Lung (tissue), 12 donors: ENCODE results near the gene TSPEAR. TPM values are rescaled to one million over a fixed set of nuclear protein-coding genes. Genes with fewer than 3 reads are reported as not detected.

ENCODE experiments used
- ATAC-seq: fragments of 200-7000 bp; cut with Tn5 transposase; one replicate; pipeline ENCODE4 v1.9.1; 2020; ENCODE audit warnings: moderate number of reproducible peaks; ENCODE audit not compliant: insufficient read depth, low FRiP score
- DNase-seq, 3 donors: peaks; one replicate each; pipeline ENCODE4 v3.0.0-alpha.2; 2013 to 2017
- H3K27ac ChIP-seq, 2 donors: one replicate each; pipeline ENCODE4 v1.5.1; 2013; ENCODE audit warnings: mild to moderate bottlenecking in 2 of 2, moderate library complexity in 2 of 2, control low read depth in 1 of 2, inconsistent platforms in 1 of 2, low read depth in 1 of 2, low read length in 1 of 2
- H3K27me3 ChIP-seq, 3 donors: one replicate each; pipeline ENCODE4 v1.5.1; 2013; ENCODE audit warnings: low read length in 2 of 3; ENCODE audit not compliant: control insufficient read depth in 3 of 3, insufficient read depth in 3 of 3
- H3K36me3 ChIP-seq, 4 donors: one replicate each; pipeline ENCODE4 v1.5.1; 2013; ENCODE audit warnings: low read length in 4 of 4, mild to moderate bottlenecking in 1 of 4, moderate library complexity in 1 of 4; ENCODE audit not compliant: control insufficient read depth in 4 of 4, insufficient read depth in 4 of 4
- H3K4me1 ChIP-seq, 5 donors: one replicate each; pipeline ENCODE4 v1.5.1; 2013; ENCODE audit warnings: low read length in 5 of 5, mild to moderate bottlenecking in 2 of 5, moderate library complexity in 1 of 5; ENCODE audit not compliant: control insufficient read depth in 5 of 5, insufficient read depth in 5 of 5
- H3K4me3 ChIP-seq: one replicate; pipeline ENCODE4 v1.5.1; 2013; ENCODE audit warnings: mild to moderate bottlenecking, control low read depth, moderate library complexity
- H3K9ac ChIP-seq, 2 donors: one replicate each; pipeline ENCODE4 v1.5.1; 2013; ENCODE audit warnings: low read length in 2 of 2, control low read depth in 1 of 2; ENCODE audit not compliant: insufficient read depth in 1 of 2
- H3K9me3 ChIP-seq, 4 donors: one replicate each; pipeline ENCODE4 v1.5.1; 2013; ENCODE audit warnings: low read length in 3 of 4, mild to moderate bottlenecking in 1 of 4, moderate library complexity in 1 of 4; ENCODE audit not compliant: control insufficient read depth in 4 of 4, insufficient read depth in 3 of 4
- WGBS, 2 donors: extraction: QIAGEN DNeasy Blood & Tissue Kit; methylation state at CpG; one replicate each; pipeline ENCODE4 v1.1.7; 2013; 5-methylcytosine and 5-hydroxymethylcytosine counted together
- polyA plus RNA-seq, 2 donors: library from polyadenylated mRNA; stranded (reverse); fragments of 200-250 nt; gene quantifications; one replicate each; pipeline ENCODE4 v1.2.1, GENCODE V29; 2013
- total RNA-seq, 2 donors: library from RNA; depleted of rRNA in 1 of 2; stranded (reverse); fragments of >200 nt in 1 of 2; gene quantifications; one replicate each; pipeline ENCODE4 v1.2.1, GENCODE V29; 2014 to 2021
- TF ChIP-seq, protein P1 (sequence below): IDR thresholded peaks from 2 replicates; pipeline ENCODE4 v1.5.1; 2012; ENCODE audit warnings: mild to moderate bottlenecking; ENCODE audit errors: control extremely low read depth, extremely low read depth
- donor health status: control.
- donor health status: control.
- donor health status: Bipolar disorder and iron deficiency.
- donor health status: healthy.
- donor health status: DM: yes; HTN: yes; CAD: no.

The TSPEAR gene
- total and polyA plus RNA-seq, 4 donors: 0.02 to 2.1 (median 0.27) TPM

DNA sequence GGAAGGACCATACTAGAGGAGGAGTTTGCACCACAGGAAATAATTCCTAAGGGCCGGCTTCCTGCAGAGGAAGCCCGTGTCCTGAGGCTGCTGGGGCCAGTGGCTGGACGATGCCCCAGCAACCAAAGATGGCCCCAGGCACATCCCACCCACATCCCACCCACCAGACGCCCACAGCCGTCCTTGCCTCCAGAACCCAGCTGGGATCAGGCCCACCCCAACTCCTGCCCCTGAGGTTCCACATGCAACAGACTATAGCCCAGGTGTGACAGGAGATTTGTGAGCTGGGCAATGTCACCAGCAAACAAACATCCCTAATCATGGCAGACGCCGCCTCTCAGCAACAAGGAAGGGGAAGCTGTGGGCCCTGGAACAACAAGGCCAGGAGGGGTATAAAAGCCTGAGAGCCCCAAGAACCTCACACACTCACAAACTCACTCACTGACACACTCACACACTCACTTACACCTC is 84.7 kb downstream of the TSPEAR start, which contains the start of gene KRTAP10-9:
KRTAP10-9 (plus strand) TSS at position 421 of the 471 bp plus-strand sequence. CDS start 79 bp downstream, outside the sequence.
- TF ChIP-seq, protein P1, sequence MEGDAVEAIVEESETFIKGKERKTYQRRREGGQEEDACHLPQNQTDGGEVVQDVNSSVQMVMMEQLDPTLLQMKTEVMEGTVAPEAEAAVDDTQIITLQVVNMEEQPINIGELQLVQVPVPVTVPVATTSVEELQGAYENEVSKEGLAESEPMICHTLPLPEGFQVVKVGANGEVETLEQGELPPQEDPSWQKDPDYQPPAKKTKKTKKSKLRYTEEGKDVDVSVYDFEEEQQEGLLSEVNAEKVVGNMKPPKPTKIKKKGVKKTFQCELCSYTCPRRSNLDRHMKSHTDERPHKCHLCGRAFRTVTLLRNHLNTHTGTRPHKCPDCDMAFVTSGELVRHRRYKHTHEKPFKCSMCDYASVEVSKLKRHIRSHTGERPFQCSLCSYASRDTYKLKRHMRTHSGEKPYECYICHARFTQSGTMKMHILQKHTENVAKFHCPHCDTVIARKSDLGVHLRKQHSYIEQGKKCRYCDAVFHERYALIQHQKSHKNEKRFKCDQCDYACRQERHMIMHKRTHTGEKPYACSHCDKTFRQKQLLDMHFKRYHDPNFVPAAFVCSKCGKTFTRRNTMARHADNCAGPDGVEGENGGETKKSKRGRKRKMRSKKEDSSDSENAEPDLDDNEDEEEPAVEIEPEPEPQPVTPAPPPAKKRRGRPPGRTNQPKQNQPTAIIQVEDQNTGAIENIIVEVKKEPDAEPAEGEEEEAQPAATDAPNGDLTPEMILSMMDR: no peak

DNA sequence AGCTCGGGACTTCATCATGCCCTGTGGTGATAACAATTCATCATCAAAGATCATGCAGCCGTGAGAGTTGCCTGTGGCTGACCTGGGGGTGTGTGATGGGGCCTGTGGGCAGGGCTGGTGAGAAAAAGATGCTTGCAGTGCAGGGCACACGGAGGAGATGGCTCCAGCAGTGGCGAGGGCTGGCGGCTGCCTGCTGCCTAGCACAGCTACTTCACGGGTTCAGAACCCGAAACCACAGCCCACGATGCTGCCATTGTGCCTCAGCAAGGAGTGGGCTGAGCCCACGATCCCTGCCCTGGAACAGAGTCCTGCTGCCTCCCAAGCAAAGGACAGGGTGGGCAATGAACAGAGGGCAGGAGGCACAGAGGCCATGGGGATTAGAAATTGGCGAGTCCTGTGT is 85.1 kb downstream of the TSPEAR start:
- H3K9ac ChIP-seq: no peak overlapping the region
- peaks cover 0 to 15% (median 11%) of the 10 kb centered on the region in 4 donors for H3K9me3 ChIP-seq
- H3K36me3 ChIP-seq: no peaks in the 10 kb centered on the region
- TF ChIP-seq, protein P1: no peak
- no peaks in the 10 kb centered on the region for H3K27me3 ChIP-seq
- H3K27ac ChIP-seq: no peak overlapping the region
- 78 to 81% methylated on average over 10 of the region's 10 CpGs for WGBS, 2 donors
- H3K4me1 ChIP-seq: peaks cover 0 to 2% (median 0%) of the 10 kb centered on the region in 5 donors
- no peak for ATAC-seq
- DNase-seq: no peak
- H3K4me3 ChIP-seq: no peak overlapping the region

More for the DNA sequence above, 84.7 kb downstream of the TSPEAR start, which contains the start of gene KRTAP10-9:
- H3K27me3 ChIP-seq: no peaks in the 10 kb centered on the region
- H3K4me1 ChIP-seq: peaks cover 0 to 2% (median 0%) of the 10 kb centered on the region in 5 donors
- ATAC-seq (no peak), DNase-seq (no peak)
- no peak within 1 kb of the TSS for H3K9ac ChIP-seq
- H3K9me3 ChIP-seq: peaks cover 0 to 14% (median 12%) of the 10 kb centered on the region in 4 donors
- no peak within 1 kb of the TSS for H3K4me3 ChIP-seq
- WGBS, 2 donors: 52 to 55% methylated on average over 7 of the region's 7 CpGs
- no peak within 1 kb of the TSS for H3K27ac ChIP-seq
- no peaks in the 10 kb centered on the region for H3K36me3 ChIP-seq

DNA sequence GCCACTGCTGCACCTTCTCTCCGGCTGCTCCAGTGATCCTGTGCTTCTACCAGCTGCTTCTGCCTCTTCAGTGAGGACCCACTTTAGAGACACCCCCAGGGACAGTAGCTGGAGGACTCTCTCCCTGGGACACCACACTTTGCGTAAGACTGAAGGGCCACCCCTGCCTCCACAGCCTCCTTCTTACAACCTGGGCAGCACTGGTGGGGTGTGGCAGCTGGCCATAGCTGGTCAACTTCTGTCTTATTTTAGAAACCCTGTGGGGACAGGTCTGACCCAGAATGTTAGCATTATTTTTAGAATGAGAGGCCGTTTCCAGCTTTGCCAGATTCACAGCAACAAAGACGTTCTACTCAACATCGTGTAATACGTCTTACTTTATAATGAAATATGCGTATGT is 85.6 kb downstream of the TSPEAR start:
- no peak overlapping the region for H3K4me3 ChIP-seq
- peaks cover 0 to 2% (median 0%) of the 10 kb centered on the region in 5 donors for H3K4me1 ChIP-seq
- DNase-seq (no peak), ATAC-seq (no peak)
- no peak overlapping the region for H3K9ac ChIP-seq
- H3K27ac ChIP-seq: no peak overlapping the region
- WGBS, 2 donors: 92% methylated on average over 7 of the region's 7 CpGs
- no peaks in the 10 kb centered on the region for H3K36me3 ChIP-seq
- peaks cover 0 to 15% (median 9%) of the 10 kb centered on the region in 4 donors for H3K9me3 ChIP-seq
- TF ChIP-seq, protein P1: no peak
- no peaks in the 10 kb centered on the region for H3K27me3 ChIP-seq

DNA sequence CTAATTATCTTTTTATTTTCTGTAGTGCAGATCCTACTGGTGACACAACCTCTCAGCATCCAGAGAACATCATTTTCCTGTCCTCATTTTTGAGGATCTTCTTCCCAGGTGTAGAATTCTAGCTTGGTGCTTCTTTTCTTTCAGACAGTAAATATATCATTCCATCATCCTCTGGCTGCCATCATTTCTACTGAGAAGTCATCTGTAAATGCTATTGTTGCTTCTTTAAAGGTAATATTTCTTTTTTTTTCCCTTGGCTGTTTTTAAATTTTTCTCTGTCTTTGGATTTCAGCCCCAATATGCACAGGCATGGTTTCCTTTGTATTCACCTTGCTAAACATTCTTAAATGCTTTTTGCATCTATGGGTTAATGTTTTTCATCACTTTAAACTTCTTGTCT is 87.8 kb downstream of the TSPEAR start:
- Histone ChIP-seq H3K9ac (no peak overlapping the region), H3K27ac (no peak overlapping the region), H3K4me1 (peaks cover 0 to under 1% (median 0%) of the 10 kb centered on the region in 5 donors), H3K36me3 (no peaks in the 10 kb centered on the region), H3K27me3 (no peaks in the 10 kb centered on the region), H3K9me3 (peaks cover 0 to 13% (median 7%) of the 10 kb centered on the region in 4 donors), H3K4me3 (no peak overlapping the region)
- no peak for DNase-seq
- ATAC-seq: no peak
- TF ChIP-seq, protein P1: no peak
